Osteoblast (primary cell): ENCODE data around the gene H3-3A. TPM values are rescaled to one million over a fixed set of nuclear protein-coding genes. Genes with fewer than 3 reads are reported as not detected.

Experiments
- DNase-seq: peaks from one replicate; pipeline ENCODE4 v3.0.0; 2011; ENCODE audit warnings: low spot score, mixed read lengths; ENCODE audit not compliant: insufficient read length; ENCODE audit errors: missing footprints
- H2AFZ ChIP-seq: 2 replicates; pipeline ENCODE4 v1.6.0; 2011; ENCODE audit warnings: mild to moderate bottlenecking, low read length
- H3K27ac ChIP-seq: 2 replicates; pipeline ENCODE4 v1.5.1; 2011; ENCODE audit warnings: mild to moderate bottlenecking, low read depth, low read length, moderate library complexity
- H3K27me3 ChIP-seq: 2 replicates; pipeline ENCODE4 v1.6.0; 2012; ENCODE audit warnings: mild to moderate bottlenecking, control low read depth, inconsistent platforms, low read length, moderate library complexity; ENCODE audit not compliant: insufficient read depth
- H3K36me3 ChIP-seq: 2 replicates; pipeline ENCODE4 v1.5.1; 2011; ENCODE audit warnings: mild to moderate bottlenecking, low read length, control low read depth, moderate library complexity; ENCODE audit not compliant: insufficient read depth
- H3K4me1 ChIP-seq: 2 replicates; pipeline ENCODE4 v1.5.1; 2011; ENCODE audit warnings: mild to moderate bottlenecking, low read length, control low read depth, moderate library complexity; ENCODE audit not compliant: insufficient read depth
- H3K4me2 ChIP-seq: 2 replicates; pipeline ENCODE4 v1.6.0; 2011; ENCODE audit warnings: mild to moderate bottlenecking, low read length; ENCODE audit not compliant: insufficient read depth
- H3K4me3 ChIP-seq: fragments of 200-600 bp; sonication (generic); 3 replicates; pipeline ENCODE4 v1.5.1; 2012; ENCODE audit warnings: mild to moderate bottlenecking, low read length, inconsistent platforms; ENCODE audit not compliant: insufficient read depth
- H3K79me2 ChIP-seq: 2 replicates; pipeline ENCODE4 v1.6.0; 2012; ENCODE audit warnings: mild to moderate bottlenecking, low read length, control low read depth, inconsistent platforms; ENCODE audit not compliant: insufficient read depth
- H3K9me3 ChIP-seq: 2 replicates; pipeline ENCODE4 v1.5.1; 2011; ENCODE audit warnings: low read depth, low read length, control low read depth
- H4K20me1 ChIP-seq: 2 replicates; pipeline ENCODE4 v1.6.0; 2012; ENCODE audit warnings: mild to moderate bottlenecking, low read length, control low read depth; ENCODE audit not compliant: insufficient read depth
- total RNA-seq: library from RNA; depleted of rRNA; stranded (reverse); fragments of >200 nt; gene quantifications from 2 replicates; pipeline ENCODE4 v1.2.3, GENCODE V29; 2012
- TF ChIP-seq, protein P1 (sequence below): IDR thresholded peaks from 2 replicates; pipeline ENCODE4 v1.5.1; 2011; ENCODE audit warnings: mild to moderate bottlenecking, low read depth, low read length, moderate library complexity; ENCODE audit errors: extremely low read depth

The H3-3A gene
- total RNA-seq, 1 donor, result 127 TPM

GRCh38 chr1:226082587-226082917, 20.0 kb downstream of the H3-3A start:
- Histone ChIP-seq H3K4me3 (peak overlapping the region; percentile 85), H3K27me3 (no peaks in the 10 kb centered on the region), H3K36me3 (no peaks in the 10 kb centered on the region), H4K20me1 (no peaks in the 10 kb centered on the region), H2AFZ (peak overlapping the region; percentile 99), H3K9me3 (no peaks in the 10 kb centered on the region), H3K79me2 (no peaks in the 10 kb centered on the region), H3K4me1 (peaks cover 4% of the 10 kb centered on the region), H3K4me2 (peak overlapping the region; percentile 88), H3K27ac (peak overlapping the region; percentile 66)
- DNase-seq, result no peak
- TF ChIP-seq, protein P1, sequence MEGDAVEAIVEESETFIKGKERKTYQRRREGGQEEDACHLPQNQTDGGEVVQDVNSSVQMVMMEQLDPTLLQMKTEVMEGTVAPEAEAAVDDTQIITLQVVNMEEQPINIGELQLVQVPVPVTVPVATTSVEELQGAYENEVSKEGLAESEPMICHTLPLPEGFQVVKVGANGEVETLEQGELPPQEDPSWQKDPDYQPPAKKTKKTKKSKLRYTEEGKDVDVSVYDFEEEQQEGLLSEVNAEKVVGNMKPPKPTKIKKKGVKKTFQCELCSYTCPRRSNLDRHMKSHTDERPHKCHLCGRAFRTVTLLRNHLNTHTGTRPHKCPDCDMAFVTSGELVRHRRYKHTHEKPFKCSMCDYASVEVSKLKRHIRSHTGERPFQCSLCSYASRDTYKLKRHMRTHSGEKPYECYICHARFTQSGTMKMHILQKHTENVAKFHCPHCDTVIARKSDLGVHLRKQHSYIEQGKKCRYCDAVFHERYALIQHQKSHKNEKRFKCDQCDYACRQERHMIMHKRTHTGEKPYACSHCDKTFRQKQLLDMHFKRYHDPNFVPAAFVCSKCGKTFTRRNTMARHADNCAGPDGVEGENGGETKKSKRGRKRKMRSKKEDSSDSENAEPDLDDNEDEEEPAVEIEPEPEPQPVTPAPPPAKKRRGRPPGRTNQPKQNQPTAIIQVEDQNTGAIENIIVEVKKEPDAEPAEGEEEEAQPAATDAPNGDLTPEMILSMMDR, result no peak

DNA sequence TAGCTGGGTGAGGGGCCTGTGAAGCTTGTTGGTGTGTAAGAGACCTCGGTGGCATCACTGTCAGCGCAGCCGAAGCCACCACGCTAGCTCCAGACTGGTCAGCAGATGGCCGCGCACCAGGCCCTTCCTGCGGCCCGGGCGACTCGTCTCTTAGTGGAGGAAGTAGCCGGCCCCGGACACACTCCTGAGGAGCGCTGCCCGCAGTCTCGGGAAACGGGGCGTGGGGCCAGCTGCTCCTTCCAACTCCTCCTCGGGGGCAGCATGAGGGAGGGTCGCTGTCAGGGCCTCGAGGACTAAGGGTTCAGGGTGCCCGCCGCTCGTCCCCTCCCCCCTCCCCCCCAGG, 20.4 kb downstream of the H3-3A start:
- TF ChIP-seq, protein P1, result no peak

GRCh38 chr1:226083302-226084101, 21.0 kb downstream of the H3-3A start:
- DNase-seq, result peak; percentile 98
- Histone ChIP-seq H3K79me2 (no peaks in the 10 kb centered on the region), H3K27me3 (no peaks in the 10 kb centered on the region), H4K20me1 (no peaks in the 10 kb centered on the region), H3K27ac (peak overlapping the region; percentile 66), H3K4me1 (peaks cover 4% of the 10 kb centered on the region), H2AFZ (peak overlapping the region; percentile 99), H3K9me3 (no peaks in the 10 kb centered on the region), H3K36me3 (no peaks in the 10 kb centered on the region), H3K4me3 (peak overlapping the region; percentile 85), H3K4me2 (peak overlapping the region; percentile 88)
- TF ChIP-seq, protein P1, result peak; percentile 15

More for the DNA sequence above, 20.4 kb downstream of the H3-3A start:
- Histone ChIP-seq H3K4me3 (peak overlapping the region; percentile 85), H3K79me2 (no peaks in the 10 kb centered on the region), H3K27ac (peak overlapping the region; percentile 66), H3K9me3 (no peaks in the 10 kb centered on the region), H4K20me1 (no peaks in the 10 kb centered on the region), H2AFZ (peak overlapping the region; percentile 99), H3K36me3 (no peaks in the 10 kb centered on the region), H3K4me2 (peak overlapping the region; percentile 88), H3K4me1 (peaks cover 4% of the 10 kb centered on the region), H3K27me3 (no peaks in the 10 kb centered on the region)
- DNase-seq, result peak; percentile 83

DNA sequence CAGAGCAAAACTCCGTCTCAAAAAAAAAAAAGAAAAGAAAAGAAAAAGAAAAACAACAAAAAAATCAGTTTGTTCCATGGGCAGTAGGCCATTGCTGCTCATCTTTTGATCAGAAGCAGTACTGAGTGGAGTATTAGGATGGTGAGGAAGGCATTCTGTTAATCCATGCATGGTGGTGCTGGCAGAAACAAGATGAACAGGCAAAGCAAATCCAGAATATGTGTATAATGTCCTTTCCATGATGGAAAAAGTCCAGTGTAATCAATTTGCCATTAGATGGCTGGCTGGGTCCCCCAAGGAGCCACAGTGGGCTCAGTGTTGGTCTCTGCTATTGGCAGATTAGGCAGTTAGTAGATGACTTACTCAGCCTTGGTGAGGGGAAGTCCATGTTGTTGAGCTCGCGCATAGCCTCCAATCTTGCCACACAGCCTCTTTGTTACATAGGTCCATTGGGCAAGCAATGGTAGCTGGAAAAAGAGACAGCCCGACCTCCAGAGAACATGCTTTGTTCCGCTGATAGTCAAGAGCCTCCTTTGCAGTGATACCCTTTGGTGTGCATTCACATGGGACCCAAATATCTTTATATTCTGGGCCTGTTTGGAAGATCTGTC, 23.3 kb downstream of the H3-3A start:
- TF ChIP-seq, protein P1, result no peak
- DNase-seq, result peak; percentile 54

More for the DNA sequence above, 23.3 kb downstream of the H3-3A start:
- H3K4me1 ChIP-seq, result peaks cover 4% of the 10 kb centered on the region
- H3K27me3 ChIP-seq, result no peaks in the 10 kb centered on the region
- H3K79me2 ChIP-seq, result no peaks in the 10 kb centered on the region
- no peak overlapping the region for H3K4me2 ChIP-seq
- no peak overlapping the region for H2AFZ ChIP-seq
- H3K27ac ChIP-seq, result no peak overlapping the region
- H3K4me3 ChIP-seq, result no peak overlapping the region
- no peaks in the 10 kb centered on the region for H4K20me1 ChIP-seq
- no peaks in the 10 kb centered on the region for H3K9me3 ChIP-seq
- no peaks in the 10 kb centered on the region for H3K36me3 ChIP-seq
